ENCODE data around the gene ZNF740.

Gene ZNF740

GRCh38 chr12:53181935-53182334 is 1.4 kb downstream of the ZNF740 start:
- no peak for ATAC-seq
- TF ChIP-seq ZNF8 (CRISPR knock-in tag; IDR thresholded peaks at IDR 0.05) = no peak
- TF ChIP-seq ESRRG (CRISPR knock-in tag; IDR thresholded peaks at IDR 0.05) = no peak

GRCh38 chr12:53182903-53183302 is 2.4 kb downstream of the ZNF740 start:
- no peak for TF ChIP-seq ZNF8 (CRISPR knock-in tag; IDR thresholded peaks at IDR 0.05)
- TF ChIP-seq ZFP30 (CRISPR knock-in tag; IDR thresholded peaks at IDR 0.05) = no peak
- no peak for TF ChIP-seq ARNTL (CRISPR knock-in tag; IDR thresholded peaks at IDR 0.05; ENCODE audit: borderline replicate concordance, low read depth)
- no peak for TF ChIP-seq POU6F1 (CRISPR knock-in tag; IDR thresholded peaks at IDR 0.05; ENCODE audit: borderline replicate concordance, low read depth)
- TF ChIP-seq ZNF565 (CRISPR knock-in tag; conservative IDR thresholded peaks at IDR 0.05; ENCODE audit: low read depth) = no peak
- TF ChIP-seq OSR1 (CRISPR knock-in tag; IDR thresholded peaks at IDR 0.05) = no peak
- TF ChIP-seq ZFP3 (CRISPR knock-in tag; IDR thresholded peaks at IDR 0.05) = no peak
- TF ChIP-seq PATZ1 (CRISPR knock-in tag; IDR thresholded peaks at IDR 0.05; ENCODE audit: borderline replicate concordance) = no peak
- TF ChIP-seq CREB5 (CRISPR knock-in tag; IDR thresholded peaks at IDR 0.05; ENCODE audit: low read depth) = no peak
- TF ChIP-seq ESRRG (CRISPR knock-in tag; IDR thresholded peaks at IDR 0.05) = no peak
- TF ChIP-seq GLIS3 (CRISPR knock-in tag; IDR thresholded peaks at IDR 0.05) = no peak
- TF ChIP-seq TOX (CRISPR knock-in tag; IDR thresholded peaks at IDR 0.05; ENCODE audit: borderline replicate concordance) = no peak
- no peak for TF ChIP-seq BACH2 (CRISPR knock-in tag; IDR thresholded peaks at IDR 0.05; ENCODE audit: borderline replicate concordance)
- TF ChIP-seq CSRNP3 (CRISPR knock-in tag; IDR thresholded peaks at IDR 0.05) = no peak
- TF ChIP-seq ISL1 (CRISPR knock-in tag; IDR thresholded peaks at IDR 0.05) = no peak
- ATAC-seq = no peak

- TF ChIP-seq ZNF565 (CRISPR knock-in tag; conservative IDR thresholded peaks at IDR 0.05; ENCODE audit: low read depth) = no peak
- no peak for TF ChIP-seq TOX (CRISPR knock-in tag; IDR thresholded peaks at IDR 0.05; ENCODE audit: borderline replicate concordance)
- TF ChIP-seq CSDC2 (CRISPR knock-in tag; IDR thresholded peaks at IDR 0.05) = no peak
- no peak for TF ChIP-seq GLIS3 (CRISPR knock-in tag; IDR thresholded peaks at IDR 0.05)
- TF ChIP-seq BACH2 (CRISPR knock-in tag; IDR thresholded peaks at IDR 0.05; ENCODE audit: borderline replicate concordance) = no peak
- no peak for TF ChIP-seq SNAI2 (CRISPR knock-in tag; IDR thresholded peaks at IDR 0.05)
- no peak for TF ChIP-seq ZFP30 (CRISPR knock-in tag; IDR thresholded peaks at IDR 0.05)
- TF ChIP-seq ZNF8 (CRISPR knock-in tag; IDR thresholded peaks at IDR 0.05) = no peak
- no peak for TF ChIP-seq POU6F1 (CRISPR knock-in tag; IDR thresholded peaks at IDR 0.05; ENCODE audit: borderline replicate concordance, low read depth)
- no peak for TF ChIP-seq RARB (CRISPR knock-in tag; IDR thresholded peaks at IDR 0.05)
- TF ChIP-seq ISL1 (CRISPR knock-in tag; IDR thresholded peaks at IDR 0.05) = no peak
- no peak for TF ChIP-seq CREB5 (CRISPR knock-in tag; IDR thresholded peaks at IDR 0.05; ENCODE audit: low read depth)
- TF ChIP-seq PPARA (CRISPR knock-in tag; IDR thresholded peaks at IDR 0.05; ENCODE audit: borderline replicate concordance) = no peak
- no peak for TF ChIP-seq ZFP3 (CRISPR knock-in tag; IDR thresholded peaks at IDR 0.05)
- no peak for TF ChIP-seq TCF4 (CRISPR knock-in tag; IDR thresholded peaks at IDR 0.05; ENCODE audit: borderline replicate concordance)
- no peak for TF ChIP-seq ARNTL (CRISPR knock-in tag; IDR thresholded peaks at IDR 0.05; ENCODE audit: borderline replicate concordance, low read depth)
- ATAC-seq = no peak
These were observed 4.3 kb downstream of the ZNF740 start for GRCh38 chr12:53184828-53185227.
